RWPE1 (cell line): Measurements from ENCODE around the gene TREM1.

Experiments
- CTCF ChIA-PET: fragments of 350-600 bp; sonication (Branson Sonifier 250); formaldehyde crosslinking; extraction: SDS; loops from one replicate; lab custom pipeline; 2021; lab: Yijun Ruan, JAX
- POLR2A ChIA-PET: fragments of 400-600 bp; formaldehyde crosslinking; extraction: SDS; loops from one replicate; lab custom pipeline; 2020; ENCODE audit warnings: antibody characterized with exemption; ENCODE audit not compliant: low non-redundant PET; lab: Yijun Ruan, JAX
- DNase-seq: peaks from one replicate; pipeline ENCODE4 v3.0.0; 2012; ENCODE audit warnings: low spot score
- H3K27ac ChIP-seq: fragments of 450-650 bp; 2 replicates; pipeline ENCODE4 v1.5.1; 2017
- TF ChIP-seq, protein P1 (sequence below): fragments of 450-650 bp; conservative IDR thresholded peaks from 2 replicates; pipeline ENCODE4 v1.5.1; 2017; ENCODE audit warnings: low read depth, mild to moderate bottlenecking

Gene TREM1

DNA sequence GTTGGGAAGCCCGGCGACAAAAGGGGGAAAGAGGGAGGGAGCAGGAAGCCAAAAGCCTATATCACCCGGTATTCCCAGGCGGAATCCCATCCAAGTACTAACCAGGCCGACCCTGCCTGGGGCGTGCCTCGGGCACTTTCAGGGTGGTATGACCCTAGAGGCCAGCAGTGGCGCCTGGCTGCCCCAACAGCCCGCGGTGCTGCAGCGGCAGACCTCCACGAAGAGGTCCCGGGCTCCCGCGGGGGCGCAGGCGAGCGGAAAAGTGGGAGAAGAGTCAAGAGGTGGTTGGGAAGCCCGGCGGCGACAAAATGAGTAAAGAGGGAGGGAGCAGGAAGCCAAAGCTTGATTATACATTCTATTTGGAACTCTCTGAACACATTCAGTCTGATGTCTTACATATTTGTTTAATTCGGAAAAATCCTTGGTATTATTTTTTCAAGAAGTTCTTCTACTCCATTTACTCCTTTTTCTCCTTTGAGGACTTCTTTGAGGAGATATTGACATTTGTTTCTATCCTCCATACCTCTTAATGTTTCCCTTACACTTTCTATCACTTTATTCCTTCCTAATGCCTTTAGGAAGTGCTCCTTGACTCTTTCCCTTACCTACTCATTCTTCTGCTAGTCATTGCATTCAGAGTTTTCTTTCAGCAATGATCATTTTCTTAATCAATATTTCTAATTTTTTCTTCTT is 46.9 kb downstream of the TREM1 start:
- no peak for DNase-seq
- POLR2A ChIA-PET: no interaction called here
- CTCF ChIA-PET: no interaction called here
- TF ChIP-seq, protein P1, sequence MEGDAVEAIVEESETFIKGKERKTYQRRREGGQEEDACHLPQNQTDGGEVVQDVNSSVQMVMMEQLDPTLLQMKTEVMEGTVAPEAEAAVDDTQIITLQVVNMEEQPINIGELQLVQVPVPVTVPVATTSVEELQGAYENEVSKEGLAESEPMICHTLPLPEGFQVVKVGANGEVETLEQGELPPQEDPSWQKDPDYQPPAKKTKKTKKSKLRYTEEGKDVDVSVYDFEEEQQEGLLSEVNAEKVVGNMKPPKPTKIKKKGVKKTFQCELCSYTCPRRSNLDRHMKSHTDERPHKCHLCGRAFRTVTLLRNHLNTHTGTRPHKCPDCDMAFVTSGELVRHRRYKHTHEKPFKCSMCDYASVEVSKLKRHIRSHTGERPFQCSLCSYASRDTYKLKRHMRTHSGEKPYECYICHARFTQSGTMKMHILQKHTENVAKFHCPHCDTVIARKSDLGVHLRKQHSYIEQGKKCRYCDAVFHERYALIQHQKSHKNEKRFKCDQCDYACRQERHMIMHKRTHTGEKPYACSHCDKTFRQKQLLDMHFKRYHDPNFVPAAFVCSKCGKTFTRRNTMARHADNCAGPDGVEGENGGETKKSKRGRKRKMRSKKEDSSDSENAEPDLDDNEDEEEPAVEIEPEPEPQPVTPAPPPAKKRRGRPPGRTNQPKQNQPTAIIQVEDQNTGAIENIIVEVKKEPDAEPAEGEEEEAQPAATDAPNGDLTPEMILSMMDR: no peak
- H3K27ac ChIP-seq: no peak overlapping the region

DNA sequence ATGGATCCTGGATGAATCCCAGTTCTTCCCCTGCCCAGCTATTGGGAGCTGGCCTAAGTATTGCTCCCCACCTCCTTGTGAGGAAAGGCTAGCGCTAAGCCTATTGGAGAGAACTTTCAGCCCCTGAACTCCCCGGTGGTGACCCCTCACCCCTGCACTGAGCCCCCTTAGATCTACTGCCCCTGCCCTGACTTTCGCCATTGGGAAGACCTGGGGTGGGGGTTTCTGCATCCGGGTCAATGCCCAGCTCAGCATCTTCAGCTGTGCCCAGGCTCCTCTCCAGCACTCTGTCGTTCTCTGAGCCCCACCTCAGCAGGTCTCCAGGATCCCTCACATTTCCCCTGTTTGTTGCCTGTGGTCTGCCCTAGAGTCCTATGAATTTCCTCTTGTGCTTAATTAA is 49.4 kb downstream of the TREM1 start:
- CTCF ChIA-PET: no interaction called here
- TF ChIP-seq, protein P1: no peak
- no peak overlapping the region for H3K27ac ChIP-seq
- no peak for DNase-seq
- POLR2A ChIA-PET: no interaction called here

DNA sequence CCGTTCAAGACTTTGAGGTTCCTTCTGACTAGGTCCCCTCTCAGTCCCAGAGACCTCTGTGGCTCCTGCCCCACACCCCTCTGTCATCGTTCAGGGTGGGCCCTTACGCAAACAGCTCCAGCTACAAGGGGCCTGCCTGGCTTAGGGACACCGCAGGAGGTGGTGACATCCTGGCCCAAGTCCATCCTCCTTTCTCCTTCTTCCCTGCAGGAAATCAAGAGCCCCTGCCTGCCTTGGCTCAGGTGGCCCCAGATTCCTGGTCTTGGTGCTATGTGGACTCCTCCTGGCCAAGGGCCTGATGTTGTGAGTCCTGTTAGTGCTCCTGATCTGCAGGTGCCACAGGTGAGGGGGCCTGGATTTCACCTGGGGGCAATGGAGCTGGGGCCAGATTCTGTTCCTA is 50.2 kb downstream of the TREM1 start:
- CTCF ChIA-PET: interaction anchor here (0.6 kb wide), 1 partner anchor 26 kb away, joined by 3 read pairs; no protein-coding TSS in a partner anchor
- POLR2A ChIA-PET: no interaction called here
- TF ChIP-seq, protein P1: no peak
- H3K27ac ChIP-seq: no peak overlapping the region
- no peak for DNase-seq

DNA sequence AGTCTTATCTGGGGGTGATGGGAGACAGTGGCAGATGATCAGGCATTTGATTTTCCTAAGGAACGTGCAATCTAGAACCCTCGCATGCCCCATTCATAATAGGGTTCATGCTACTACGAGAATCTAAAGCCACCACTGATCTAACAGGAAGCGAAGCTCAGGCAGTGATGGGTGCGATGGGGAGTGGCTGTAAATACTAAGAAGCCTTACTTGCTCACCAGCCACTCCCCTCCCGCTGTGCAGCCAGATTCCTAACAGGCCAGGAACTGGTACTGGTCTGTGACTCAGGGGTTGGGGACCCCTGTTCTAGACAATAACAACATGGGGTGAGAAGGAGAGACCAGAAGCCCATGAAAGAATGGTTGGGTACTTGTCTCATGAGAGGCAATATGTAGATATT is 53.8 kb downstream of the TREM1 start:
- DNase-seq: no peak
- TF ChIP-seq, protein P1: no peak
- POLR2A ChIA-PET: no interaction called here
- CTCF ChIA-PET: interaction anchor here (0.6 to 0.7 kb wide), 2 partner anchors 38 to 145 kb away, joined by 4 to 6 read pairs; no protein-coding TSS in a partner anchor
- no peak overlapping the region for H3K27ac ChIP-seq

DNA sequence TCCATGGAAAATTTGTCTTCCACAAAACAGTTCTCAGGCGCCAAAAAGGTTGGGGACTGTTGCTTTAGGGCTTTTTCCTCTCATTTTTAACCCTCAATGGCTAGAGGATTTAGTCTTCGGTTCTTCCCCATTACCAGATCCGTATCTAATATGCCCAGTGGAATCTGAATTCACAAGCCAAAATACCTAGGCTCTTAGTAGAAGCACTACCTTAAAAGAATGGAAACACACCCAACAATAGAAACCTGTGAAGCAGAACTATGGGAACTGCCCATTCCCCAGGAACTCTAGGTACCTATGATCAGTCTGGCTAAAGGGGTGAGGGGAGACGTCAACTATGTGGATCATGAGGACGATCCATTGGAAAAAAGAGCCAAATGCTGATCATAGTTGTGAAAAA is 55.2 kb downstream of the TREM1 start:
- TF ChIP-seq, protein P1: no peak
- H3K27ac ChIP-seq: no peak overlapping the region
- ChIA-PET CTCF (no interaction called here), POLR2A (no interaction called here)
- DNase-seq: no peak

DNA sequence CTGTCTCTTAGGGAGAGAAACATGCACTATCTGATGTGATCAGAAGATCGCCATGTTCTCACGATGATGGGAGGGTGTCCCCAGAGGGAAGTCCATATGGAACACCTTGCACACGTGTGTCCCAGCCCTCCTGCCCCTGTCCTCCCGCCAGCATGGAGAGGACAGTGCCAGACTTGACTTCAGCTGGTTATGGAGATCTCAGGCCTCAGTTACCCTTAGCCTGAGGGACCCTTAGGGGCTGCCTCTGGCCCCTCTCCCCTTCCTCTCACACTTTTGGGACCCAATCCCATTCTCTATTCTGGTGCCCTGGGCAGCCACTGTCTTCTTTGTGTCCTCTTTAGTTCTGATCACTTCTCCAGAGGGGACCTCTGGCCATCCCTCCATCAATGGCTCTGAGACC is 56.8 kb downstream of the TREM1 start:
- POLR2A ChIA-PET: no interaction called here
- H3K27ac ChIP-seq: no peak overlapping the region
- DNase-seq: no peak
- CTCF ChIA-PET: no interaction called here
- TF ChIP-seq, protein P1: no peak
